IMR-90 (cell line): Measurements from ENCODE around the gene IER5L. TPM values are rescaled to one million over a fixed set of nuclear protein-coding genes. Genes with fewer than 3 reads are reported as not detected.

Experiments
- ATAC-seq: fragments of 200-7000 bp; cut with Tn5 transposase; 2 replicates; pipeline ENCODE4 v1.9.1; 2020; ENCODE audit warnings: low read depth, mild to moderate bottlenecking, moderate library complexity
- BruUV-seq: library from RNA; stranded (reverse); fragments of 400-500 nt; replicated peaks from 2 replicates; lab custom pipeline; 2021; lab: Mats Ljungman, UMichigan
- CTCF ChIA-PET: fragments of 300-600 bp; formaldehyde crosslinking; extraction: SDS; loops from one replicate; lab custom pipeline; 2021; ENCODE audit warnings: antibody characterized with exemption; lab: Yijun Ruan, JAX
- POLR2A ChIA-PET: fragments of 300-600 bp; sonication (Branson Sonifier 250); formaldehyde crosslinking; loops from one replicate; lab custom pipeline; 2022; ENCODE audit warnings: antibody characterized with exemption; ENCODE audit not compliant: unreplicated experiment; lab: Charles Lee
- DNase-seq: peaks from one replicate; pipeline ENCODE4 v3.0.0; 2013
- H2AFZ ChIP-seq: replicated peaks from 2 replicates; pipeline ENCODE3; 2013; ENCODE audit warnings: low read length, mild to moderate bottlenecking; ENCODE audit not compliant: poor library complexity
- H2AK5ac ChIP-seq: 2 replicates; pipeline ENCODE4 v1.6.1; 2013; ENCODE audit warnings: low read depth, low read length, inconsistent platforms
- H2AK9ac ChIP-seq: replicated peaks from 2 replicates; pipeline ENCODE3; 2013; ENCODE audit warnings: mild to moderate bottlenecking, low read depth, low read length, moderate library complexity; ENCODE audit not compliant: poor library complexity
- H2BK120ac ChIP-seq: 2 replicates; pipeline ENCODE4 v1.6.1; 2013; ENCODE audit warnings: low read depth, low read length, inconsistent platforms
- H2BK15ac ChIP-seq: 3 replicates; pipeline ENCODE4 v1.6.1; 2013; ENCODE audit warnings: low read depth, low read length, inconsistent platforms
- H2BK20ac ChIP-seq: 2 replicates; pipeline ENCODE4 v1.6.1; 2013; ENCODE audit warnings: low read depth, mild to moderate bottlenecking, inconsistent platforms, low read length, moderate library complexity
- H2BK5ac ChIP-seq: 2 replicates; pipeline ENCODE4 v1.6.1; 2013; ENCODE audit warnings: mild to moderate bottlenecking, low read depth, low read length, inconsistent platforms; ENCODE audit not compliant: poor library complexity, severe bottlenecking
- H3K14ac ChIP-seq: replicated peaks from 2 replicates; pipeline ENCODE4 v1.6.1; 2013; ENCODE audit warnings: low read depth, low read length, inconsistent platforms
- H3K18ac ChIP-seq: 2 replicates; pipeline ENCODE4 v1.6.1; 2013; ENCODE audit warnings: low read depth, low read length, control low read depth
- H3K23ac ChIP-seq: 2 replicates; pipeline ENCODE4 v1.6.1; 2013; ENCODE audit warnings: low read depth, low read length, inconsistent platforms
- H3K27ac ChIP-seq: 2 replicates; pipeline ENCODE4 v1.5.1; 2013; ENCODE audit warnings: mild to moderate bottlenecking, control low read depth, low read length; ENCODE audit not compliant: insufficient read depth
- H3K27me3 ChIP-seq: 2 replicates; pipeline ENCODE4 v1.6.1; 2013; ENCODE audit warnings: low read length; ENCODE audit not compliant: control insufficient read depth, insufficient read depth
- H3K36me3 ChIP-seq: 2 replicates; pipeline ENCODE4 v1.6.1; 2013; ENCODE audit warnings: low read length, mixed read lengths; ENCODE audit not compliant: control insufficient read depth, insufficient read depth
- H3K4ac ChIP-seq: 2 replicates; pipeline ENCODE4 v1.6.1; 2013; ENCODE audit warnings: low read depth, low read length, inconsistent platforms
- H3K4me1 ChIP-seq: 2 replicates; pipeline ENCODE4 v1.6.1; 2013; ENCODE audit warnings: low read length, mixed read lengths; ENCODE audit not compliant: control insufficient read depth, insufficient read depth
- H3K4me2 ChIP-seq: 2 replicates; pipeline ENCODE4 v1.6.1; 2013; ENCODE audit warnings: low read depth, mild to moderate bottlenecking, control low read depth, low read length, moderate library complexity
- H3K4me3 ChIP-seq: 2 replicates; pipeline ENCODE4 v1.5.1; 2013; ENCODE audit warnings: low read depth, mild to moderate bottlenecking, control low read depth, low read length, moderate library complexity; ENCODE audit not compliant: insufficient read depth
- H3K56ac ChIP-seq: 2 replicates; pipeline ENCODE4 v1.6.1; 2013; ENCODE audit warnings: low read length, inconsistent platforms; ENCODE audit not compliant: insufficient read depth; ENCODE audit errors: extremely low read depth
- H3K79me1 ChIP-seq, 2 experiments: 2 replicates each; pipeline ENCODE4 v1.6.1; 2013; ENCODE audit warnings: low read length in 2 of 2, inconsistent platforms in 1 of 2, low read depth in 1 of 2
- H3K9ac ChIP-seq: 2 replicates; pipeline ENCODE4 v1.6.1; 2013; ENCODE audit warnings: low read depth, low read length, control low read depth
- H3K9me1 ChIP-seq: 2 replicates; pipeline ENCODE4 v1.6.1; 2013; ENCODE audit warnings: low read length, inconsistent platforms; ENCODE audit not compliant: insufficient read depth
- H3K9me3 ChIP-seq: 2 replicates; pipeline ENCODE4 v1.6.1; 2013; ENCODE audit warnings: low read length; ENCODE audit not compliant: control insufficient read depth, insufficient read depth
- H4K20me1 ChIP-seq: 2 replicates; pipeline ENCODE4 v1.6.1; 2013; ENCODE audit warnings: low read length, inconsistent platforms; ENCODE audit not compliant: insufficient read depth
- H4K5ac ChIP-seq: 2 replicates; pipeline ENCODE4 v1.6.1; 2013; ENCODE audit warnings: mild to moderate bottlenecking, low read depth, low read length, control low read depth
- H4K8ac ChIP-seq, 2 experiments: 2 replicates each; pipeline ENCODE4 v1.6.1; 2013; ENCODE audit warnings: low read depth in 2 of 2, low read length in 2 of 2, control low read depth in 1 of 2, inconsistent platforms in 1 of 2
- H4K91ac ChIP-seq: 2 replicates; pipeline ENCODE4 v1.6.1; 2013; ENCODE audit warnings: low read depth, low read length, inconsistent platforms; ENCODE audit not compliant: insufficient read depth
- CHD1 ChIP-seq: IDR thresholded peaks from 2 replicates; pipeline ENCODE4 v1.6.1; 2012; ENCODE audit warnings: low read depth, low read length, improper control_type of control experiment
- MAZ ChIP-seq: IDR thresholded peaks from 2 replicates; pipeline ENCODE4 v1.6.1; 2012; ENCODE audit warnings: low read depth, mild to moderate bottlenecking, low read length, improper control_type of control experiment, moderate library complexity, borderline replicate concordance
- POLR2A ChIP-seq: IDR thresholded peaks from 2 replicates; pipeline ENCODE4 v1.6.1; 2012; ENCODE audit warnings: mild to moderate bottlenecking, low read depth, low read length
- RAD21 ChIP-seq: IDR thresholded peaks from 2 replicates; pipeline ENCODE4 v1.6.1; 2012; ENCODE audit warnings: low read length, improper control_type of control experiment
- RCOR1 ChIP-seq: IDR thresholded peaks from 2 replicates; pipeline ENCODE4 v1.6.1; 2012; ENCODE audit warnings: mild to moderate bottlenecking, low read length, improper control_type of control experiment; ENCODE audit not compliant: insufficient replicate concordance
- WGBS, 2 experiments: methylation state at CpG; one replicate each; pipeline versions ENCODE4 v1.1.5 to v1.1.7; 2013; ENCODE audit warnings: missing lambda C conversion rate in 2 of 2; ENCODE audit not compliant: insufficient read length in 1 of 2; ENCODE audit errors: extremely low coverage in 2 of 2; 5-methylcytosine and 5-hydroxymethylcytosine counted together
- dilution Hi-C: fragments of 300-500 bp; cut with HindIII; formaldehyde crosslinking; loops from one replicate; pipeline ENCODE4 v1.14.3; 2018; ENCODE audit warnings: low sequenced_read_pairs; ENCODE audit not compliant: unreplicated experiment
- in situ Hi-C: fragments of 300-500 bp; cut with MboI; formaldehyde crosslinking; loops from 3 replicates; pipeline ENCODE4 v1.14.3; 2019; ENCODE audit warnings: low sequenced_read_pairs, inconsistent platforms, mixed read lengths
- intact Hi-C: fragments of 100-400 bp; cut with micrococcal nuclease; formaldehyde crosslinking; loops from 2 replicates; pipeline ENCODE4 v1.10.0; 2022
- polyA plus RNA-seq, 3 experiments: library from polyadenylated mRNA; depleted of rRNA; stranded (reverse); fragments of >200 nt; gene quantifications; 2 replicates each; pipeline ENCODE4 v1.2.3, GENCODE V29; 2012; ENCODE audit warnings: low replicate concordance in 1 of 3
- total RNA-seq: library from RNA; depleted of rRNA; stranded (reverse); fragments of >200 nt; gene quantifications from 2 replicates; pipeline ENCODE4 v1.2.3, GENCODE V29; 2012
- TF ChIP-seq, protein P1 (sequence below): fragments of 150-350 bp; IDR thresholded peaks from 2 replicates; pipeline ENCODE4 v1.6.1; 2016; ENCODE audit warnings: low read depth, mild to moderate bottlenecking, low read length, moderate library complexity, borderline replicate concordance
- TF ChIP-seq, protein P2 (sequence below): conservative IDR thresholded peaks from 2 replicates; pipeline ENCODE4 v1.5.1; 2012; ENCODE audit warnings: mild to moderate bottlenecking, low read depth, low read length, improper control_type of control experiment

IER5L gene
- total and polyA plus RNA-seq, 2 of the 4 experiments (the other 2 are of a cell fraction) = 12.5 to 13.4 TPM

DNA sequence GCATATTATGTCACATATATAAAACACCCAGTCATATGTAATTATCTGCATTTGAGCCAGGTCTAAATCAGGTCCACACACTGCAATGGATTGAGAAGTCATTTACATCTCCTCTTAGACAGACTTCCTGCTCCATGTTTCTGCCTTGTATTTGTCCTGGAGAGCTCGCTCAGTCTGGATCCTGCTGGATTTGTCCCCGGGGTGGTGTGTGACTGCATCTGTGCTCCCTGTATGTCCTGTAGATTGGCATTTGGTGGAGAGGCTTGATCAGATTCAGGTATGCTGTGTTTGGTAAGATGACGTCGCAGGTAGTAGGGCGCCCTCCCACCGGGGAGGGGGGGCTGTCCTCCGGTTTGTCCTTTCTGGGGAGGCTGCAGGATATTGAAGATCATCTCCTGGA lies 33.6 kb upstream of the IER5L start:
- no TSS peak for BruUV-seq
- no peaks in the 10 kb centered on the region for H3K9me3 ChIP-seq
- H3K9ac ChIP-seq = no peak overlapping the region
- no peak overlapping the region for H3K18ac ChIP-seq
- no peak overlapping the region for H3K4me3 ChIP-seq
- H2BK5ac ChIP-seq = no peak overlapping the region
- no peaks in the 10 kb centered on the region for H3K4me1 ChIP-seq
- no peak overlapping the region for H3K27ac ChIP-seq
- H4K20me1 ChIP-seq = no peaks in the 10 kb centered on the region
- no peak overlapping the region for H2BK120ac ChIP-seq
- dilution Hi-C loops (no loop called here), in situ Hi-C loops (no loop called here), intact Hi-C loops (no loop called here)
- H4K8ac ChIP-seq = no peak overlapping the region
- no peak overlapping the region for H2BK20ac ChIP-seq
- no peak overlapping the region for H3K56ac ChIP-seq
- H2BK15ac ChIP-seq = no peak overlapping the region
- no peak for ATAC-seq
- no peaks in the 10 kb centered on the region for H3K9me1 ChIP-seq
- H3K4ac ChIP-seq = no peak overlapping the region
- H3K4me2 ChIP-seq = no peak overlapping the region
- no peak overlapping the region for H4K5ac ChIP-seq
- no peaks in the 10 kb centered on the region for H3K36me3 ChIP-seq
- no peak overlapping the region for H3K23ac ChIP-seq
- no peak overlapping the region for H2AK5ac ChIP-seq
- no peak overlapping the region for H2AFZ ChIP-seq
- ChIA-PET CTCF (no interaction called here), POLR2A (no interaction called here)
- TF ChIP-seq, protein P1, sequence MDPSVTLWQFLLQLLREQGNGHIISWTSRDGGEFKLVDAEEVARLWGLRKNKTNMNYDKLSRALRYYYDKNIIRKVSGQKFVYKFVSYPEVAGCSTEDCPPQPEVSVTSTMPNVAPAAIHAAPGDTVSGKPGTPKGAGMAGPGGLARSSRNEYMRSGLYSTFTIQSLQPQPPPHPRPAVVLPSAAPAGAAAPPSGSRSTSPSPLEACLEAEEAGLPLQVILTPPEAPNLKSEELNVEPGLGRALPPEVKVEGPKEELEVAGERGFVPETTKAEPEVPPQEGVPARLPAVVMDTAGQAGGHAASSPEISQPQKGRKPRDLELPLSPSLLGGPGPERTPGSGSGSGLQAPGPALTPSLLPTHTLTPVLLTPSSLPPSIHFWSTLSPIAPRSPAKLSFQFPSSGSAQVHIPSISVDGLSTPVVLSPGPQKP = no peak
- TF ChIP-seq RCOR1 (no peak), POLR2A (no peak), MAZ (no peak), CHD1 (no peak), RAD21 (no peak)
- TF ChIP-seq, protein P2, sequence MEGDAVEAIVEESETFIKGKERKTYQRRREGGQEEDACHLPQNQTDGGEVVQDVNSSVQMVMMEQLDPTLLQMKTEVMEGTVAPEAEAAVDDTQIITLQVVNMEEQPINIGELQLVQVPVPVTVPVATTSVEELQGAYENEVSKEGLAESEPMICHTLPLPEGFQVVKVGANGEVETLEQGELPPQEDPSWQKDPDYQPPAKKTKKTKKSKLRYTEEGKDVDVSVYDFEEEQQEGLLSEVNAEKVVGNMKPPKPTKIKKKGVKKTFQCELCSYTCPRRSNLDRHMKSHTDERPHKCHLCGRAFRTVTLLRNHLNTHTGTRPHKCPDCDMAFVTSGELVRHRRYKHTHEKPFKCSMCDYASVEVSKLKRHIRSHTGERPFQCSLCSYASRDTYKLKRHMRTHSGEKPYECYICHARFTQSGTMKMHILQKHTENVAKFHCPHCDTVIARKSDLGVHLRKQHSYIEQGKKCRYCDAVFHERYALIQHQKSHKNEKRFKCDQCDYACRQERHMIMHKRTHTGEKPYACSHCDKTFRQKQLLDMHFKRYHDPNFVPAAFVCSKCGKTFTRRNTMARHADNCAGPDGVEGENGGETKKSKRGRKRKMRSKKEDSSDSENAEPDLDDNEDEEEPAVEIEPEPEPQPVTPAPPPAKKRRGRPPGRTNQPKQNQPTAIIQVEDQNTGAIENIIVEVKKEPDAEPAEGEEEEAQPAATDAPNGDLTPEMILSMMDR = no peak
- H3K27me3 ChIP-seq = peaks cover 2% of the 10 kb centered on the region; the same call in 1 of the 2 replicates
- no peaks in the 10 kb centered on the region for H3K79me1 ChIP-seq
- DNase-seq = no peak
- H3K14ac ChIP-seq = no peak overlapping the region
- no peak overlapping the region for H2AK9ac ChIP-seq
- H4K91ac ChIP-seq = no peak overlapping the region
- WGBS, 2 experiments = 60% methylated on average over 1 of the region's 7 CpGs; no CpG with 5 or more reads in 1 of the 2 experiments
